Stimulated activated CD8-positive, alpha-beta memory T cell treated with anti-CD3 and anti-CD28 coated beads, Interleukin-12 subunit alpha, Interleukin-12 subunit beta, amount 100 ng/mL, for 4 hours (primary cell): Measurements from ENCODE around the gene MOGAT2.
"Not testable (repeated sequence)": the region's sequence is repeated elsewhere in the genome, so short reads cannot be mapped to it uniquely, and the experiment has no call there.

ENCODE experiments used
- DNase-seq: peaks from one replicate; pipeline ENCODE4 v3.0.0-alpha.2; 2020; ENCODE audit warnings: low read depth

MOGAT2 gene

DNA sequence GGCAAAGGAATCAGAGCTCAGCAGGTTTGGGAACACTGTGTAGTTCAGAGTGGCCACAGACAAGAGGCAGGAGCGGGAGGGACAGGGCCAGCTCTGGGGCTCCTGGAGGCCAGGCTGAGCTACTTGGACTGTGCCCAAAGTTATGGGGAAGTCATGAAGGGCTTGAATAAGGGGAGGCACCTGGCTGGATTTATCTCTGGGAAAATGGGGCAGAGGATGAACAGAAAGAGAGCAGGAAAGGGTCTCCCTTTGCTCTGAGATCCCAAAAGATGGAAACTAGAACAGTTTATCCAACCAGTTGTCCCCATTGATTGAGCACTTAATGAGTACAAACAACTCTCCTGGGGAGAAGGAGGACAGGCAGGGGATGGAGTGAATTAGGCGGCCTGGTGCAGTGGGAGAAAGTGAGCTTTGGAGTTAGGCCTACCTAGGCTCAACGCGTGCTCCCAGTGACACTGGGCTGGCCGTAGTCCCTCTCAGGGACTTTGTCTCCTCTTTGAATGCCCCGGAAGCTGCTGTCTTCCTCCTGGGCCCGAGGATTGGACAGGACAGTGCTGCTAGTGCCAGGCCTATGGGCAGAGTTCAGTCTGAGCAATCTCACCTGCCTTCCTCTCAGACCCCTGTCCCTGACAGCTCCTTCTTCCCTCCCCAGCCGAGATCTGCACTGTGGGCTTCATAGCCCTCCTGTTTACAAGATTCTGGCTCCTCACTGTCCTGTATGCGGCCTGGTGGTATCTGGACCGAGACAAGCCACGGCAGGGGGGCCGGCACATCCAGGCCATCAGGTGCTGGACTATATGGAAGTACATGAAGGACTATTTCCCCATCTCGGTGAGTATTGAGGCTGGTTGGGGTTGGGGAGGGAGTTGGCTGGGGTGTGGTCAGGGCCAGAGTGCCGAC lies 2.0 kb downstream of the MOGAT2 start:
- no peak for DNase-seq

DNA sequence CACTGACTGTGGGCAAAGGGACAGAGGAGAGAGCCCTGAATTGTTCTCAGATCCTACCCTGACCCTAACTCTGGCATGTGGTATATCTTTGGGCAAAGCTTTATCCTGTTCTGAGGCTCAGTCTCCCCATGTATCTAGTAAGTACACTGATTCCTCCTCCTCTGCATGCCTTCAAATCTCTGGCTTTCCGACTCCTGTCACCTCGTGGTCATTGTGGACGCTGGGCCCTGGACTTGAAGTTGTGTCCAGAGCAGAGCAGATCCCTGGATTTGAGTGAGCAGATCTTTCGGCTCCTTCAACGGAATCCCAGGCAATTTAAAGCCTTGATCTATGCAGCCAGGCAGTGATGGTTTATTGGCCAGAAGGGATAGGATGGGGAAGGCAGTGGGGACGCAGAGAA lies 3.0 kb downstream of the MOGAT2 start:
- no peak for DNase-seq

DNA sequence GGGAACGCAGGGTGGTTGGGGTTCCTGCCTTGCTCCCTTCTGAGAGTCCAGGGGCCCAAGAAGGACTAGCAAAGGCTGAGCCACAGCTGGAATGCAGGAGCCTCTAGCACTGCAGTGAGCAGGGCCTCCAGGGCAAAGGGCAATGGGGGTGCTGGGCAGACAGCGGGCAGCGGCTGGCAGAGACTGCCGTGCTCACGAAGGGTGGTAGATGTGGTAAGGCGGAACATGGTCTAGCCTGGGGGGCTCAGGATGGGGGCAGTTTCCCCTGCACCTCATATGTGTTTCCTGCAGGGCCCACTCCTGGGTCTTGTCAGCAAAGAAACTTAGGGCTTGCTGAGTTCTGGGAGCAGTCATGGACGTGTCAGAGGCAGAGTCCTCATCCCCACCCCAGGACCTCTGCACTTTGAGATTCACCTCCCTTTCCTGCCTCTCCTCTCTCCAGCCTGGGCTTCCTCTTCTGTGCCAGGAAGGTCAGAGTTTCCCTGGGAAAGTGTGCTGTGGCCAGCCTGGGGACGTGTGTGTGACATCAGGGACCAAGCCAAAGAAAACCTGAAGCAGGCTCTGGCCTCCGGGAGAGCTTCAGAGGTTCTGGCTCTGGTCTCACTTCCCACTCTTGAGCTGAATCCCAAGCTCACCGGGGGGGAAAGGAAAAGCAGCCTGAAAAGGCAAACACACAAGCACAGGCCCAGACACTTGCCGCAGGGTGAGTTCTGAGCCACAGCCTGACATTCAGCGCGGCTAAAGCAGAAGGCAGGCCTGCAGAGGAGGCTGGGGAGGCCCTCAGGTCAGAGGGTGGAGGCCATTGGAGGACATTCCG lies 4.4 kb downstream of the MOGAT2 start:
- DNase-seq, result no peak

DNA sequence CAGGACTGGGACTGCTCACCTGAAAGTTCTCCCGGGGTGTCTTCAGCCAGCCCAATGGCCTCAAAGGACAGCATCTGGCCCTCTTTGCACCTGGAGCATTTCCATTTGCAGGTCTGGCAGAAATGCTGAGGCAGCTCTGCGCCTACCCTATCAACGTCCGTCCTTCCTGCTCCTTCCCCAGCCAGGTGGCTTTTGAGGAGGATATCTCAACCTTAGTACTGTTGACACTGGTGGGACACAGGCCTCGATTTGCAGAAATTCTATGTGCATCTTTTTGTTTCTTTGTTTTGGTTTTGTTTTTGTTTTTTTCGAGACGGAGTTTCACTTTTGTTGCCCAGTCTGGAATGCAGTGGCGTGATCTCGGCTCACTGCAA lies 5.0 kb downstream of the MOGAT2 start:
- DNase-seq, result no peak

DNA sequence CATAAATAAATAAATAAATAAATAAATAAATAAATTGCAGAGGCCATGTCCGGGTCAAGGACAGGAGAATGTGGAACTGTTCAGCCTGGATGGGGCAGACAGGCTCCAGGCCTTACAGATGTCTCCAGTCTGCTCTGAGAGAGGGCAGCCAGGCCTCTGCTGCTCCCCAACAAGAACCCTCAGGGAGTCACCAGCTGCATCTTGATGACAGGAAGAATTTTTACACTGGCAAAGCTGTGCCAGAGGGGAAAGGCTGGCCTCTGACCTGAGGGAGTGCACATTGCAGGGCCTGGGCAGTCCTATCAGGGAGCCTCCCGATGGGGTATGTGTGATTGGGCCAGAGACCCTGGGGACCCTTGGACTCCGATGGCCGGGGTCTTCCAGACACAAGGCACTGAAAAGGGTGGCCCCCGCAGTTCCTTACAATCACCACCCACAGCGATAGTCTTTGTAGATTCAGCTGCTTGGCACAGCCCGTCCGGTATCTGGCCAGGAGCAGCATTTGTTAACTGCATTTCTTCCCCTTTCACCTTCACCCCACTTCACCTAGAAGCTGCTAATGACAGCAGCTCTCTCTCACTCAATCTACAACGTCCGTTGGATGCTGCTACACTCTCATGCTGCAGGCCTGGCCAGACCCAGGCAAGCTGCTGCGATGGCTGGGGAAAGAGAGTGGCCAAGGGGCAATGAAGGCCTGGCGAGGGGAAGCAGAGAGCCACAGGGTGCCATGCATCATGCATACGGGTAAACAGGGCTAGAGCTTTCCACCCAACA lies 8.1 kb downstream of the MOGAT2 start:
- DNase-seq, result no peak

DNA sequence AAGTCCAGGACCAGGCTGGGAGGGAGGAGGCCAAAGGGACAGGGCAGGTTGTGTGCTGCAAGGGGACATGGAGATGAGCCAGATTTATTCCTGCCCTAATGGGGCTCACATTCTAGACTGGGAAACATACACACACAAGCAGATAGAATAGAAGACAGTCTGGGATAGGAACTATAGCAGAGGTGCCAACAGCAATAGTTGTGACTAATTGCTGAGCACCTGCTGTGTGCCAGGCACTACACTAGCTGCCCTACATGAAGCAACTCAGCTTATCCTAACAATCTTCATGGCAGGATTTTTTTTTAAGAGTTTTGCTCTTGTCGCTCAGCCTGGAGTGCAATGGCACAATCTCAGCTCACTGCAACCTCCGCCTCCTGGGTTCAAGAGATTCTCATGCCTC lies 11.4 kb downstream of the MOGAT2 start:
- DNase-seq, result no peak

DNA sequence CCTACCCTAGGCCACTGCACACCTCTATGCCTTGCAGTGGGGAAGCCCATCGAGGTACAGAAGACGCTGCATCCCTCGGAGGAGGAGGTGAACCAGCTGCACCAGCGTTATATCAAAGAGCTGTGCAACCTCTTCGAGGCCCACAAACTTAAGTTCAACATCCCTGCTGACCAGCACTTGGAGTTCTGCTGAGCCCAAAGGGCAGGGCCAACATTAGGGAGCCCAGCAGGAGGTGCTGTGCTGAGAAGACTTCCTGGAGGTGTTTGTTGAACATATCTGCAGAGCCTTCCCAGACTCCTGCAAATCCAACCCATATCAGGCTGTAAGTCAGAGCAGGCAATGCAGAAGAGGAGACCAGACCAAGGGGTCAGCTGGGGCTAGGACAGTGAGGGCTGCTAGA lies 13.5 kb downstream of the MOGAT2 start:
- no peak for DNase-seq

DNA sequence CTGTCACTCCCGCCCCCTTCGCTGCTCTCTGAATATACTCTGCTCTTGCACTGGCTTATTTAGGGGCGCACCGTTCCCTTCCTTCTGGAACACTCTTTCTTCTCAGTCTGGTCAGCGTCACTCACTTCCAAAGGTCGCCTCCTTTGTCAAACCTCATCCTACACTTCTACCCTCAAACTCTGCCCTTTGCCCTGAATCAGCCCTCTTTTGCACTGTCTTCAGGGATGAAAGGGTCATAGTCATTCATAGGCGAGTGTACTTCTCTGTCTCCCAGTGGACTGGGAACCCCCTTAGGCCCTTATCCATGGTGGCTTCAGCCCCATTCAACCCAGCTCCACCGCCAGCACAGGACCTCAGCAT lies 15.4 kb downstream of the MOGAT2 start:
- DNase-seq, result no peak

DNA sequence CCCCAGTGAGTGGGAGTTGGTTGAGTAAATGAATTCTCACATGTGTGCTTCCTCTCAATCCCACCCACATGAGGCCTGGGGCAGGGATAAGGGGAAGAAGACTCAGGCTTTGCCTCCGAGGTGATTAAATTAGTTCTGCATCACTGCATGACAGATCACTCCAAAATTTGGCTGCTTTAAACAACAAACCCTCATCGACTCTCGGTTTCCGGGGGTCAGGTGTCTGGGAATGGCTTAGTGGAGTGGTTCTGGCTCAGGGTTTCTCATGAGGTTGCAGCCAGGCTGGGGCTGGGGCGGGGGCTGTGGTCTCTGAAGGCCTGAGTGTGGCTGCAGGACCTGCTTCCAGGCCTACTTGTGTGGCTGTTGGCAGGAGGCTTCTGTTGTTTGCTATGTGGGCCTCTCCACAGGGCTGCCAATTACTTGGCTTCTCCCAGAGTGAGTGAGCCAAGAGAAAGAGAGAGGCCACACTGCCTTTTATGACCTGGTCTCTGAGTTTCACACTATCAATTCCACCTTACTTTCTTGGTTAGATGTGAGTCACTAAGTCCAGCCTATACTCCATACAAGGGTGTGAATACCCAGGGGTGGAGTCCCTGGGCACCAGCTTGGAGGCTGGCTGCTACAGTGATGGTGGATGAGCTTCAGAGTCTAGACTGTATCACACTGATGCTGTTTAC lies 15.9 kb downstream of the MOGAT2 start:
- DNase-seq, result no peak

DNA sequence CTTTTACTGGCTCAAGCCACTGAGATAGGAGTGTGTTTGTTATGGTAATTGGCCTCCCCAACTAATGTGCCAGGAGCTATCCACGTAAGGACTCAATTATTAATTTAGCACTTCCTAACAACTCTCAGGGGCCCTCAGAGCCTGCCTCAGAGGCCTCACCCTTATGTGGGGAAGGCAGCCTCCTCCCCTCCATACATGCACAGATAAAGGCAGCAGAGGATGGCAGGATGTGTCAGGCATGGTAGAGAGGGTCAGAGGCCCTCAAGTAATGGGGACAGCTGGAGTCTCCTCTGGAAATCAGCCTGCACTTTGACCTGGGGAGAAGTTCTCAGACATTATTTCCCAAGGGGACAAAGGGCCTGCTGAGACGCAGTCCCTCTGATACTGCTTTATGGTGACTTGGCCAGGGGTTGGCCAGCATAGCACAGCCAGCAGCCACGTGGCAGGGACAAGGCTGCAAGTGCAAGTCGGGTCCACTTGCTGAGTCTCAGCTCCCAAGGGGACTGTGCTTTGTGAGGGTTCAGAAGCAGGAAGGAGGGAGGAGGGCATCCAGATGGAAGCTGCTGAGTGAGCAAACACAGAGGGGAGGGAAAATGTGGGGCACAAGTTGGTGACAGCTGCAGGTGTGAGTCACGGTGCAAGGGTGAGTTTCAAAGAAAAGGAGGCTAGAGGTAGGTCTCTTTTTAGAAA lies 17.0 kb downstream of the MOGAT2 start:
- no peak for DNase-seq

DNA sequence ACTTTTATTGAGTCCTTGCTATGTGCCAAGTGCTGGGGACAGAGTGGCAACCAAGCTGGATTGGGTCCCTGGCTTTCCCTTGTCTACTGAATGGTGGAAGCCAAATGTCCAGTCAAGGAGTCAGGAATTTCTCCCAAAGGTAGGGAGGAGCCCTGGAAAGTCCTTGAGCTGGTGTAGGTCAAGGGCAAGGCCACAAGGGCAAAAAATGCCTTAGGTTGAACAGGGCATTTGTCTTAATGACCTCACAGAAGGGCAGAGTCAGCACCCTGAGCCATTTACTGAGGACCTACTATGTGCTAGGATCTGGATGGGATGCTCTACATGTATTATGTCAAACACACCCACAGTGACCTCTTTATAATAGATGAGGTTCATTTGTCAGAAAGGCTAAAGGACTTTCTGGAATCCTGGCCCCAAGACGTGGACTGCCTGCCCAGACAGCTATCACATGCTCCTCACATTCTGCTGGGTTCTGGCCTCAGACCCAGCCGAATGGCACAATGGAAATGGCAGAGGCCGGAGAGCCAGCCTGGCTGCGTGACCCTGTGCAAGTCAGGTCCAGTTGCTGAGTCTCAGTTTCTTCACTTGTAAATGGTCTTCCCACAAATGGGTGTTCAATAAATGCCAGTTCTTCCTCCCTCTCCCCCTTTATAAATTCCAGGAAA lies 17.7 kb downstream of the MOGAT2 start:
- no peak for DNase-seq

DNA sequence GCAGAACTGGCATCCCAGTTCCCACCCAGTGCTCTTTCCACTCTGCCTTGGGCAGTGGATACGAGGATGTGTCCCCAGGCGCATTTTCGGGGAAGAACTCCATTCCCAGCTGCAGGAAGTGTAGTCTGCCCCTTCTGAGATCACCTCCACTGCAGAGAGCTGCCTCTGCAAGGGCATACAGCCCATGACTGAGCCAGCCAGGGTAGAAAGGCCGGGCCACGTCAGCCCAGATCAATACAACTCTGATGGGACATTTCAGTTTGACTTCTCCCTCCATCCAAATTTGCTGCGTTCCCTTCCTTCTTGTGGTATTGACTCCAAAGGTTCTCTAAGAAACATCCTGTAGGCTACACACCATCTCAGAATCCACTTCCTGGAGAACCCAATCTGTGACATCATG lies 19.7 kb downstream of the MOGAT2 start:
- no peak for DNase-seq

DNA sequence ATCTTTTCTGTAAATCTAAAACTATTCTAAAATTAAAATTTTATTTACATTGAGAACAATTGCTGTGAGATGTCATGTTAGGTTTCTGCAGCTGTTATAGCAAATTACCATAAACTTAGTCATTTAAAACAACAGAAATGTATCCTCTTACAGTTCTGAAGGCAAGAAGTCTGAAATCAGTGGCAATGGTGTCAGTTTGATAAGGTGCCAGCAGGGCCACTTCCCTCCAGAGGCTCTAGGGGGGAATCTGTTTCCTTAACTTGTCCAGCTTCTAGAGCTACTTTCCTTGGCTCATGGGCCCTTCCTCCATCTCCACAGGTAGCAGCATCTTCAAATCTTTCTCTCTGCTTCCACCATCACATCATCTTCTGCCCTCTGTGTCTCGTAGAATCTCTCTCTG lies 23.0 kb downstream of the MOGAT2 start:
- DNase-seq, result no peak

DNA sequence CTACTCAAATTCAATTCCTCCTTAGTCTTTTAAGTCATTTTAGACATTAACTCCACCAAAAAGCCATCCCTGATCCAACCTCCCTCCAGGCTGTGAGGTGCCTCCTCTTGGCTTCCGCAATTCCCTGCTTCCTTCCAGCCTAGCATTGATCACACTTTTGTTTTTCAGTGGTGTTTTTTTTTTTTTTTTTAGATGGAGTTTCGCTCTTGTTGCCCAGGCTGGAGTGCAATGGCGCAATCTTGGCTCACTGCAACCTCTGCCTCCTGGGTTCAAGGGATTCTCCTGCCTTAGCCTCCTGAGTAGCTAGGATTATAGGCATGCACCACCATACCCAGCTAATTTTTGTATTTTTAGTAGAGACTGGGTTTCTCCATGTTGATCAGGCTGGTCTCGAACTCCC lies 25.5 kb downstream of the MOGAT2 start:
- not testable (repeated sequence) for DNase-seq

DNA sequence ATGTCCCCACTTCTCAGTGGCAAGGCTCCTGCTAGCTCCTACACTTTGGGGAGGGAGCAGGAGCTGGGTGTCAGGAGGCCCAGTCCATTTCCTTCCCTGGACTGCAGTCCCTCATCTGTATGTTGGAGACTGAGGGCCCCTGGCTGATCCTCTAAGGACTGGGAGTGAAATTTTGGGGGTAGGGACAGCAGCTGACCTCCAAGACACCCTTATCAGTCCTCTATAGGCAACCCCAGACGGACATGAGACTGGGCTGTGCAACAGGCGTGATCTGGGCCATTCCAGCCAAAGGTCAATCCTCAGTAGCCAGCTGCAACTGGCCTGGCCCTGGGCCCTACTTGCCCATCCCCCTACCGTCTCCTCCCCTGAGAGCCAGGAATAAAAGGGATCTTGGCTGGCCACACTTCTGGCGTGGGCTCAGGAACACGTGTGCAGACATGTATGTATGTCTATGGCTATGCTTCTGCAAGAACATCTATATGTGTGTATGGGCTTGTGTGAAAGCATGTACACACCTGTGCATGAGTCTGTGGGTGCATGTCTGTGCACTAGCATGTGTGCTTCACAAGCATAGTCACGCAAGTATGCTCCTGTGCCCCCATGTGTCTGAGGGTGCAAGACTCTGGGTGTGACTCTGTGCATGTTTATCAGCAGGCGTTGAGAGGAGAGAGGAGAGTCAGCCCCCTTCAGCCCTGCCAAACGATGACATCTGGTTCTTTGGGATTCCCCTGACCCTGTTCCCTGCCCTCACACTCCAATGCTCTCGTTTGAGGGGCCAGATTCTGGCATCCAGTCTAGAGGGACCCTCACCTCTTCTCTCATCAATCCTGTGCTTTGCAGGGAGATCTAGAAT lies 26.3 kb downstream of the MOGAT2 start:
- DNase-seq, result no peak

DNA sequence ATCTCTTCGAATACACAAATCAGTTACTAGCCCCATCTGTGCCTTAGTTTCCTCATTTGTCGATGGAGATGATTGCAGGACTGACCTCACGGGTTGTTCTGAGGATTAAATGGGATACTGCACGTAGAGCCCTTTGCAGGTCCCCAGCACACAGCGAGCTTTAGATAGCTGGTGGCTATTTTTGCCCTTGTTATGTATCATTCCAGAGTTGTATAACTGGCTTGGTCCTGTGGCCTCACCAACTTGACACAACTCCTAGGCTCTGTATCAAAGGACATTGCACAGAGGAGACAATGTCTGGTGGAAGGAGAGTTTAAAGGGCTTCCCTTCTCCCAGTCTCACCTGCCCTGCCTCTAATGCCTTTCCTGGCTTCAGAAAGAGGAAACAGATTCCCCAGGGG lies 28.2 kb downstream of the MOGAT2 start:
- no peak for DNase-seq

DNA sequence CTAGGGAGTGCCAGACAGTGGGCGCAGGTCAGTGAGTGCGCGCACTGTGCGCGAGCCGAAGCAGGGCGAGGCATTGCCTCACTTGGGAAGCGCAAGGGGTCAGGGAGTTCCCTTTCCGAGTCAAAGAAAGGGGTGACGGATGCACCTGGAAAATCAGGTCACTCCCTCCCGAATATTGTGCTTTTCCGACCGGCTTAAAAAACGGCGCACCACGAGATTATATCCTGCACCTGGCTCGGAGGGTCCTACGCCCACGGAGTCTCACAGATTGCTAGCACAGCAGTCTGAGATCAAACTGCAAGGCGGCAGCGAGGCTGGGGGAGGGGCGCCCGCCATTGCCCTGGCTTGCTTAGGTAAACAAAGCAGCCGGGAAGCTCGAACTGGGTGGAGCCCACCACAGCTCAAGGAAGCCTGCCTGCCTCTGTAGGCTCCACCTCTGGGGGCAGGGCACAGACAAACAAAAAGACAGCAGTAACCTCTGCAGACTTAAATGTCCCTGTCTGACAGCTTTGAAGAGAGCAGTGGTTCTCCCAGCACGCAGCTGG lies 31.2 kb downstream of the MOGAT2 start:
- DNase-seq, result not testable (repeated sequence)

DNA sequence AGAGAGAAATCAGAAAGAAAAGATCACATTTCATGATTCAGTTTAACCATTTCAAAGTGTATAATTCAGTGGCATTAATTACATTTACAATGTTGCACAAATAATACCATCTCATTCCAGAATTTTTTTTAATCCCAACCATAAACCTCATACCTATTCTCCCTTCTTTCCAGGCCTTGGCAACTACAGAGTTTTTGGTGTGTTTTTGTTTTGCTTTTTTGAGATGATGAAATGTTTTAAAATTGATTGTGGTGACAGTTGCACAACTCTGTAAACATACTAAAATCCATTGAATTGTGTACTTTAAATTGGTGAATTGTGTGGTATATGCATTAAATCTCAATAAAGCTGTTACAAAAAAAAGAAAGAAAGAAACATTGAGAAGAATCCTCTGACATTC lies 37.3 kb downstream of the MOGAT2 start:
- not testable (repeated sequence) for DNase-seq

DNA sequence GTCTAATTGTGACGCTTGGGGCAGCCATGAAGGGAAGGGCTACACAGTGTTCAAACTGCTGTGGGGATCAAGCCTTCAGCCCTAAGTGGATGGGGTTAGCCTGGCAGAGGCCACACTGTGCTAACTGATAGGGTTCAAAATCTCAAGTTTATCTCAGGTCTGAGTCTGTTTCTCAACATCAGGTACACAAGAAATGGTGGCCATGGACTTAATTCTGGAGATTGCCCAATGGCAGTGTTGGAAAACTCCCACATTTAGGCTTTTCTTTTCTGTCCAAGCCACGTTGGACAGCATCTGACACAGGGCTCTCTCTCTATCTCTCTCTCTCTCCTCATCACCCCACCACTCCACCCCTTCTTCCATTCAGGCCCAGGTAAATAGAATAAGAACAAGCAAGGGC lies 40.0 kb downstream of the MOGAT2 start:
- DNase-seq, result no peak

DNA sequence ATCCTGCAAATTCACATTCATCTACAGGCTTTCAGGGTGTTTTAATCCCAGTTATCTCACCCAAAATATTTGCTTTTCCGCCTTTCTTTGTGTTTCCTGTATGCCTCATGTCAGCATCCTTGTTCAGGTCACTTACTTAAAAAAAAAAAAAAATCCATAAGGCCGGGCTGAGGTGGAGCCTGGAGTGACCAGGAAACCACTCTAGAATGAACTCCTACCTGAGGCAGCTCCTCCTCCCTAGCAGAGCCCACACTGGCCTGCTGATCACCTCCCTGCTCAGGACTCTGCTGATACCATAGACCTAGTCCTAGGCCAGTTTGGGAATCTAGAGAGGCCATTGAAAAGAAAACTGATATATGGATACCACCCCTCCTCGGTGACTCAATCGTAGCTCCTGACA lies 42.2 kb downstream of the MOGAT2 start:
- DNase-seq, result no peak
